Measurements from ENCODE around the gene SUGT1.

GRCh38 chr13:52706081-52706480, 53.4 kb downstream of the SUGT1 start:
- TF ChIP-seq RAD21 (conservative IDR thresholded peaks at IDR 0.05 in 1 of 2, IDR thresholded peaks at IDR 0.05 in 1 of 2), result no peak
- no peak for TF ChIP-seq CTCF (IDR thresholded peaks at IDR 0.05)
- no peak for TF ChIP-seq ZFP36 (IDR thresholded peaks at IDR 0.05; ENCODE audit: borderline replicate concordance, partially characterized antibody)
- TF ChIP-seq POLR2AphosphoS2 (conservative IDR thresholded peaks at IDR 0.05; ENCODE audit: low read length), result no peak
- TF ChIP-seq HEYL (CRISPR knock-in tag; IDR thresholded peaks at IDR 0.05), result no peak

All from A549 (cell line).